ENCODE data around the gene DNAJA1.

The DNAJA1 gene

DNA sequence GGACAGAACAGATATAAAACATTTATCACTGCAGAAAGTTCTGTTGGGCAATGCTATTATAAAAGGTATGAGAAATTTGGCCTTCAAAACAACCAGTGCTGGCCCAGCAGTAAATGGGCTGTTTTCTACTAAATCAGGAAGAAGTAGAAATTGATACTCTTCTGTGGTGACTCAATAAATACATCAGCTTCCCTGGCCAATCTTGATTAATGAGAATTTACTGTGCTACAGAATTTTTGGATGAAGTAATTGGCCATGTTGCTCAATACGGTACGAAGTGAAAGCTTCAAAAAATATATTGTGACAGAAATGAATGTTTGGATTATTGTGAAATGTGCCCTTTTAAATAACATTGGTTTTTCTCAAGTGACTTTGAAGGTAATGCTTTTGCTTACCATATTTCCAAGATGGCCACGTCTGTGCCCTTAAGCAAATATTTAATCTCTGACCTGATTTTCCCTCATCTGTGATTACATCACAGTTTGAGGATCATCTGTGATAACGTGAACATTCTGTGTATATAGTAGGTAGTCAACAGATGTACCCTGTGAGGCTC, 4.2 kb downstream of the DNAJA1 start:
- no peak for DNase-seq (ENCODE audit: low spot score)

GRCh38 chr9:33030285-33030684, 5.2 kb downstream of the DNAJA1 start:
- DNase-seq (ENCODE audit: low spot score): no peak

DNA sequence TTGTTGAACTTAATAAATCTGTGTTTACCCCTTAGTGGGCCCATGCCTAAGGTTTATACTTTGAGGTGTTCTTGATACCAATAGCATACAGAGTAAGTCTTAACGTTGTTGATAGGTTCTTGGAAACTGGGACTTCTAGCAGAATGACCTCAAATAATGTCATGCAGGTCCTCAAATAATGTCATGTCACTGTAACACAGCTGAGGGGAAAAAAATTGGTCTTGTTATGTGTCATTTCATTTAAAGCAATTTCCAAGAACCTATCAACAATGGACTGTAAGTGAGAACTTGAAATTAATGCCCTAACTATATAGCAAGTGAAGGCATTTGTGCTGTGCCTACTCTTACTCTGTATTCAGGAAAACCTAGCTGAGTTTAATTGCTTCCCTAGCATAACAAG, 7.2 kb downstream of the DNAJA1 start:
- no peak for DNase-seq (ENCODE audit: low spot score)

DNA sequence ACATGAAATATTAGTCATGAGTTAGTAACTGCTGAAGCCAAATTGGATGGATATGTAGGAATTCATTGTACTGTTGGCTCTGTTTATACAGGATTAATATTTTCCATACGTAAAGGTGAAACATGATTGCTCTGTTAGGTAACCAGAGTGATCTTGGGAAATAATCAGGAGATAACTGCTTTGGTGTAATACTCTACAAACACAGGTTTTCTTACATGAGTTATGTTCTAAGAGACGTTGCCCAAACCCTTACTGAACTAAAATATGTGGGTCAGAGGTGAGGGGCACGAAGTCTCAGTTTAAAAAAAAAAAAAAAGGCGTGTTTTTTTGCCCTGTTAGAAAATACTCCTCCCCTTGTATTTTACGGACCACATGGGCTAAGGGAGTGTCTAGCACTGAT, 7.8 kb downstream of the DNAJA1 start:
- DNase-seq (ENCODE audit: low spot score): no peak

GRCh38 chr9:33040792-33041431, 15.8 kb downstream of the DNAJA1 start:
- no peak for DNase-seq (ENCODE audit: low spot score)

DNA sequence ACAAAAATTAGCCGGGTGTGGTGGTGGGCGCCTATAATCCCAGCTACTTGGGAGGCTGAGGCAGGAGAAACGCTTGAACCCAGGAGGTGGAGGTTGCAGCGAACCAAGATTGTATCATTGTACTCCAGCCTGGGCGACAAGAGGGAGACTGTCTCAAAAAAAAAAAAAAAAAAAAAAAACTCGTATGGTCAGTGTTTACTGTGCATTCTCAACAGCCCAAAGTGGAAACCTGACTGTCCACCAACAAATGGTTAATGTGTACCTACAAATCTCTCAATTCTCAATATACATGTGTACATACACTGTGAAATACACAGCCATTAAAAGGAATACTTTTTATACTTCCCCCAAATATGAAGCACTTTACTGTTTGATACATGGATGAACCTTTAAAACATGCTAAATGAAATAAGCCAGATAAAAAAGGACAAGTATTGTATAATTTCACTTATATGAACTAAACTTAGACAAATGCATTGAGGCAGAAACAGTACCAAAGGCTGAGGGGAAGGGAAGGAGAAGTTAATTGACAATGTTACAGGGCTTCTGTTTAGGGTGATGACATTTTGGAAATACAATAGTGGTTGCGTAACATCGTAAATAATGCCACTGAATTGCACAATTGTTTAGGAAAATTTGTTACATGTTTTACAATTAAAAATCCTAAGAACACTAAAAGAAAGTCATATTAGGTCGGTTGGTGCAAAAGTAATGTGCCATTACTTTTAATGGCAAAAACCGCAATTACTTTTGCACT, 16.5 kb downstream of the DNAJA1 start:
- DNase-seq (ENCODE audit: low spot score): no peak

DNA sequence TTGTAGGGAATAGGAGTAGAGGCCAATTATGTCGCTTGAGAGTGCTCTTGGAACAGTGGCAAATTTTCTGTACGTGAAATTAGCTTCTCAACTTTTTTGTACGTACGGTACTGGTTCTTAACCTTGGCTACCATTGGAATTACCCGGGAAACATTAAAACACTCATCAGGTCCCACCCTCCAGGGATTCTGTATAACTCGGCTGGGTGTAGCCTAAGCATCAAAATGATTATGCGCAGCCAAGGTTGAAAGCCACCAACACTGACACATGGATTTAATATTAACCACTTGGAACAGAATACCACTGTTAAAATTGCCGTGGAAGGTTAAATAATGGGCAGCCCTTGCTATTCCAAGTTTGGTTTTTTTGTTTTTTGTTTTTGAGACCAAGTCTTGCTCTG, 17.4 kb downstream of the DNAJA1 start:
- no peak for DNase-seq (ENCODE audit: low spot score)

DNA sequence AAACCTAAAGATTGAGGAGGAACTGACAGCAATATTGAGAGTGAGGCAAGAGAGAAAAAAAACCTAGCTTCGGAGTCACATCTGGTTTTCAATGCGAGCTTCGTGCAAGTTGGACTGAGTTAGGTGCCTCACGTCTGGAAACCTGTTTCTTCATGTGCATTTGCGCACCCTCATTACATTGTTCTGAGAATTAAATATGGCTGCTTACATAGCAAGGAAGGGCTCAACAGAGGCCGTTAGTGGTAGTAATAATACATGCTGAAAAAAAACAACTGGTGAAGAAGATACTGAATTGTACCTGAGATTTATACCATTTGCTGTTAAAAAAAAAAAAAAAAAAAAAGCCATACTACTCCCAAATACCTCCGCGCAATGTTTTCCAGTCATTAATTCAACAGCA, 18.6 kb downstream of the DNAJA1 start:
- no peak for DNase-seq (ENCODE audit: low spot score)

- no peak for DNase-seq (ENCODE audit: low spot score)
Observed at GRCh38 chr9:33044162-33044673, 19.1 kb downstream of the DNAJA1 start.

DNA sequence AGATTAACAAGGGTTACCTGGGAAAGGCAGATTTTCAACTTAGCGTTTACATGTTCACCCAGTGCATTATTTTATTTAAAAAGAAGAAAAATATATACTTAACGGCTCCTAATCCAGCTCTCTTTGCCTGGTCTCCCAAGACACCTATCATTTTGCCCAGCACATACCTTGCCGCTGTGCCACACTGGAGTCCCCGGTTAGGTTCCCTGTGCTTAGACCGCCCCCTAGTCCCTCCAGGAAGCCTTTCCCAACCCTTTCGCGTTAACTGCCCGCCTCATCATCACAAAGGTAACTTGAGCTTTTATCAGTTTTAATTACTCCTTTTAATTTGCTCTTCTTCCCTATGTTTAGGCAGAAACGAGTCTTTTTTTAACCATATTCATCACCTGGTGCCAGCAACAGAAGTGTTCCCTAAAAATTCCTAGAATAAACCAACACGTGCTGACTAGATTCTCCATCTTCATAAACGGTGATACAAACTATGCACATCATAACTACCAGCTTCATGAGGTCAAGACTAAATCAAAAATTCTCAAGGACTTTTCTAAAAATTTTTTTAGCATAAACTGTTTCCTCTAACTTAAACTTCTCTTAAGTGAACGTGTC, 19.7 kb downstream of the DNAJA1 start:
- DNase-seq (ENCODE audit: low spot score): peak; percentile 51

DNA sequence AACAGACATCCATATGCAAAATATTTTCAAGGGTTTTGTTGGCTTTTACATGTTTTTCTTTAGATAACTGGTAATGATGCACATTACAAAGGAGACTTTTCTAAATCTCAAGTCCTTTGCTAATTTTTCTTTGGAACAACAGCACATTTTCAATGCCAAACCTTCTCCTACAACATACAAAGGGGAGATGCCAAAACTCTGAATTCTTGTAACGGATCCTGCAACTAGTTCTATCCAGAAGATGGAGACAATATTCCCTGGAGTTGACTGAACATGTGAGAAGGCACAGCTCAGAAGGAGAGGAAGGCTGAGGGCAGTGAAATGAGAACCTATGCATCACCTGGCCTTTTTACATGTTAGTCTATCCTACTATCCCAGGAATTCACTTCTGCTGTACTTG, 21.0 kb downstream of the DNAJA1 start:
- DNase-seq (ENCODE audit: low spot score): no peak

DNA sequence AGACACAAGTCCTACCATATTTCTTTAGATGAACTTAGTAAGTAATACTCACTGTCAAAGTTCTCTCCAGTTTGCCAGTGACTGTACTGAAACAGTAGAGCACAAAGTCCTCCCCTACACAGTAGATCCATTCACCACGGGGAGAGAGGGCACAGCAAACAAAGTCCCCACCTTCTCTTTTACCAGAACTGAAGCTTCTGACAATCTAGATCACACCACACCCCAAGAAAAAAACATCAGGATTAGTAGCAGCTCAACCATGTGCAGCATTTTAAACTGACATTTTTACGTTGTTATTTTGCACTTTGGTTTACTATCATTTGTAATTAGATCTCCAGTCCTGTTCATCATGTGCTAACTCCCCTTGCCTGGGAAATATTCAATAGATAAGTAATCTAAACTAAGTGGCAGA, 23.0 kb downstream of the DNAJA1 start:
- DNase-seq (ENCODE audit: low spot score): no peak

DNA sequence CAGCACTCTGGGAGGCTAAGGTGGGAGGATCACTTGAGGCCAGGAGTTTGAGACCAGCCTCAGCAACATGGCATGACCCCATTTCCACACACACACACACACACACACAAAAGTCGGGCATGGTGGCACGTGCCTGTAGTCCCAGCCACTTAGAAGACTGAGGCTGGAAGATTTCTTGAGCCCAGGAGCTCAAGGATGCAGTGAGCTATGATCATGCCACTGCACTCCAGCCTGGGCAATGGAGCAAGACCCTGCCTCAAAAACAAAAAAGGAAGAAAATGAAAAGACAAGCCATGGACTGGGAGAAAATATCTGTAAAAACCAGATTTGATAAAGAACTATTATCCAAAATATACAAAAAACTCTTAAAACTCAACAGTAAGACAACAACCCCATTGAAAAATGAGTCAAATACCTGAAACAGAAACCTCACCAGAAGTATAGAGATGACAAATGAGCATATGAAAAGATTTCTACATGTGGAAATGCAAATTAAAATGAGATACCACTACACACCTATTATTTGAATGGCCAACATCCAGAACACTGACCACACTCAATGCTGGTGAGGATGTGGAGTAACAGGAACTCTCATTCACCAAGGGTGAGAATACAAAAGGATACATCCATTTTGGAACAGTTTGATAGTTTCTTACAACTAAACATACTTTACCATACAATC, 24.7 kb downstream of the DNAJA1 start:
- no peak for DNase-seq (ENCODE audit: low spot score)

DNA sequence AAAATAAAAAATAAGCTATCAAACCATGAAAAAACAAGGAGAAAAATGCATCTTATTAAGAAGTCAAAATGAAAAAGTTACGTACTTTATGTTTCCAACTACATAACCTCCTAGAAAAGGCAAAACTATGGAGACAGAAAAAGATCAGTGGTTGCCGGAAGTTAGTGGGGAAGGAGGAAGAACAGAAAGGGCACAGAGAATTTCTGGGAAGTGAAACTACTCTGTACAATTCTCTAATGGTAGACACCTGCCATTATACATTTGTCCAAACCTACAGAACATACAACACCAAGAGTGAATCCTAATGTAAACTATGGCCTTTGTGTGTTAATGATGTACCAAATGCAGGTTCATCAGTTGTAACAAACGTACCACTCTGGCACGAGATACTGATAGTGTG, 26.1 kb downstream of the DNAJA1 start:
- no peak for DNase-seq (ENCODE audit: low spot score)

DNA sequence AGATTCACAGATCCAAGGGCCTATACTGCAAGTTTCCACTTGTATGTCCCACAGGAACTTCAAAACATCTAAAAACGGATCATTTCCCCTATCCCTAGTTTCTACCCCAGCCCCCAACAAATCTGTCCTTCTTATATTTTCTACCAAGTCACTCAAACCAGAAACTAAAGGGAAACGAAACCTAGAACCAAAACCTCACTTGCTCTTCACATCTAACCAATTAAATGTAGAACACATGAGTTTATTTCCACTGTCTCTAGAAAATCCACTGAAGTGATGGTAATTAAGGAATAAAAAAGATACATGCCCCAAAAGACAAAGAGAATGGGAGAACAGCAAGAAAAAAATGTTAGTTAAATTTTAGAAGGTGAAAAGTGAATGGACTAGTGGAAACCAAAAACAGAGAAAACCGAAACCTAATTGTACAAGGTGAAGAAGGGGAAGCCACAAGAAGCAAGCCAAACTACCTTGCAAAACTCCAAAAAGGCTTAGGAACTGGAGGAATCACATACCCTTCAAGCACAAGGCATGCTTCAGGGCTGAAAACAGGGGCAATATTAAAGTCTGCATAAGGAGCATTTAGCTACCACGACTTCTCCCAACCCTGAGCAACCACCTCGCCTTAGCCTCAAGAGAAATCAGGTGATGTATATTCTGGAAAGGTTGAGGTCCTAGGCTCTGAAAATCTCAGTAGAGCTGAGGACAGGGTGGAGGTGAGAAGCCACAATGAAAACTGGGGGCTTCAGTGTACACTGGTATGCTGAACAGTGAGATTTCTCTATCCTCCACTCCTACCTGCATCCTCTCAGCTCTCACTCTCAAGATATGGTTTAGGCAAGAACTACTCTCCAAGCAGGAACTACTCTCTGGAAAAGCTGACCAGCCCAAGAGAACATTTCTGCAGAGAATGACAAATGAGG, 40.3 kb downstream of the DNAJA1 start:
- DNase-seq (ENCODE audit: low spot score): no peak

DNA sequence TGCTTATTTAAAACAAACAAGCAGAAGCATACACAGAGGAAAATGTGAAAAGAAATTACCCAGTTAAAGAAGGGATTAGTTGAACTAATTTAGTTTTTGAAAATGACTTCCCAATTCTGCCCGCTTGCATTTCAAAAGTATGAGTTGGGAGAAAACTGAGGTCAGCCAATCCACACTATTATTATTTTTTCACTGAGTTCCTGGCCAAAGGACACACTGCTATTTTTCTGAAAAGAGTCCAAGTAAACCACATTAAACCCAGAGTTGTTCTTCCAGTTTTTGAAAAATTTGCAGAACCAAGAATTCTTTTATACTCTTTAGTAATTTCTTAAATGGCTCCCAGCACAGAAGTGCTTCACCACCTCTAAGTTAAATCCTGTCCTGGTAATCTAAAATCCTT, 43.9 kb downstream of the DNAJA1 start:
- no peak for DNase-seq (ENCODE audit: low spot score)

DNA sequence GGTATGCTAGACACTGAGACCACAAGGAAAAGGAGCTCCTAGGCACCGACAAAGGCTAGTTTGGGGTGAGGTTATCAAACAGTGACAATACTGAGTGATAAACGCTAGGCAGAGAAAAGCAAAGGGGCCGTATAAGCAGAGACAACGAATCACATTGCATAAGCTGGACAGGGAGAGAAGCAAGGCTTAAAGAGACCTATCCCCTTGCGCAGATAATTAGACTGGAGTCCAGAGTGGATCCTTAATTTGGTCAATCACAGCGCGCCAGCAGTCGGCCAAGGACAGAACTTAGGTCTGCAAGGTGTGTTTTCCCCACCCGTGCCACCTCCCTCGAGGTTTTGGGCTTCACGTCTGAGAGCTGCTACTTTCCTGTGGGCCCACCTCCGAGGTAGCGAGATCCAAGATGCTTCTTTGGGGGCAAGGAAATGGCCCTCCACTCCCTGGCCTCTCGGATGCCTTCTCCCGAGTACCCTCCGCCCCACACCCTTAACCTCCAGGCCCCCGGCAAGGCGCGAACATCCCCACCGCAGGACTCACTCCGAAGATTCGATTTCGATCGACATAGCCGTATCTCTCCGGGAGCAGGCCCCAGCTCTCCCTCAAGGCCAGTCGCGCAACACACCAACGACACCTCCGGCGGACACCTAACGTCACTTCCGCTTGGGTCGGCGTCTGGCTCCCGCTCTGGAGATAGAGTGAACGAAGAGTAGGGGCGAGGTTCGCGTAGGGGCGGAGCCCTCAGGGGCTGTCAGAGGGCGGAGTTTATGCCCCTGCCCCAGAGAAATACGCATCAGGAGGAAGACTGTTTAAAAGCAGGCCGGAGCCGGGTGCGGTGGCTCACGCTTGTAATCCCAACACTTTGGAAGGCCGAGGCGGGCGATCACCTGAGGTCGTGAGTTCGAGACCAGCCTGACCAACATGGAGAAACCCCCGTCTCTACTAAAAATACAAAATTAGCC, 51.3 kb downstream of the DNAJA1 start, which contains the start of gene SMU1:
Gene SMU1 (minus strand): TSS at position 629 of the 959 bp plus-strand sequence. CDS start 66 bp downstream, at position 563.
- DNase-seq (ENCODE audit: low spot score): peak; percentile 81

DNA sequence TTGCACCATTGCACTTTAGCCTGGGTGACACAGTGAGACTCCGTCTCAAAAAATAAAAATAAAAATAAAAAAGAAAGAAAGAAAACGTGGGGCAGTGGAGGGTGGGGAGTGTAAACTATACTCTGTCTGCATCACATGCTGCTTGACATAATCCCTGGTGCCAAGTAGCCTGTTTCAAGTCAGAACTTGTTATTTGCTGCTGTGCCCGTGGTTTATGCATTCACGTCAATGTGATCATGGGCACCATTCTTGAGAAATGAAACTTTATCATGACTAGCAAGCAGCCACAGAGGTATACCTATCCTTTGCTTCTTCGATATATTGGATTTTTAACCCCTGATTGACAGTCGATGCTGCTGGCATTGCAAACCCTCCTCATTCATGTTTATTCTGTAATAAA, 55.5 kb downstream of the DNAJA1 start:
- no peak for DNase-seq (ENCODE audit: low spot score)

GRCh38 chr9:33081128-33081851, 56.2 kb downstream of the DNAJA1 start:
- peak; percentile 70 for DNase-seq (ENCODE audit: low spot score)

Measured in HuH-7.5 (cell line).